IMR-90 (cell line): ENCODE results near the gene RAB9A. TPM values are rescaled to one million over a fixed set of nuclear protein-coding genes. Genes with fewer than 3 reads are reported as not detected.

ENCODE experiments used
- ATAC-seq: fragments of 200-7000 bp; cut with Tn5 transposase; 2 replicates; pipeline ENCODE4 v1.9.1; 2020; ENCODE audit warnings: low read depth, mild to moderate bottlenecking, moderate library complexity
- BruUV-seq: library from RNA; stranded (reverse); fragments of 400-500 nt; replicated peaks from 2 replicates; lab custom pipeline; 2021; lab: Mats Ljungman, UMichigan
- CTCF ChIA-PET: fragments of 300-600 bp; formaldehyde crosslinking; extraction: SDS; loops from one replicate; lab custom pipeline; 2021; ENCODE audit warnings: antibody characterized with exemption; lab: Yijun Ruan, JAX
- POLR2A ChIA-PET: fragments of 300-600 bp; sonication (Branson Sonifier 250); formaldehyde crosslinking; loops from one replicate; lab custom pipeline; 2022; ENCODE audit warnings: antibody characterized with exemption; ENCODE audit not compliant: unreplicated experiment; lab: Charles Lee
- DNase-seq: peaks from one replicate; pipeline ENCODE4 v3.0.0; 2013
- H2AFZ ChIP-seq: replicated peaks from 2 replicates; pipeline ENCODE3; 2013; ENCODE audit warnings: low read length, mild to moderate bottlenecking; ENCODE audit not compliant: poor library complexity
- H2AK5ac ChIP-seq: 2 replicates; pipeline ENCODE4 v1.6.1; 2013; ENCODE audit warnings: low read depth, low read length, inconsistent platforms
- H2AK9ac ChIP-seq: replicated peaks from 2 replicates; pipeline ENCODE3; 2013; ENCODE audit warnings: mild to moderate bottlenecking, low read depth, low read length, moderate library complexity; ENCODE audit not compliant: poor library complexity
- H2BK120ac ChIP-seq: 2 replicates; pipeline ENCODE4 v1.6.1; 2013; ENCODE audit warnings: low read depth, low read length, inconsistent platforms
- H2BK15ac ChIP-seq: 3 replicates; pipeline ENCODE4 v1.6.1; 2013; ENCODE audit warnings: low read depth, low read length, inconsistent platforms
- H2BK20ac ChIP-seq: 2 replicates; pipeline ENCODE4 v1.6.1; 2013; ENCODE audit warnings: low read depth, mild to moderate bottlenecking, inconsistent platforms, low read length, moderate library complexity
- H2BK5ac ChIP-seq: 2 replicates; pipeline ENCODE4 v1.6.1; 2013; ENCODE audit warnings: mild to moderate bottlenecking, low read depth, low read length, inconsistent platforms; ENCODE audit not compliant: poor library complexity, severe bottlenecking
- H3K14ac ChIP-seq: replicated peaks from 2 replicates; pipeline ENCODE4 v1.6.1; 2013; ENCODE audit warnings: low read depth, low read length, inconsistent platforms
- H3K18ac ChIP-seq: 2 replicates; pipeline ENCODE4 v1.6.1; 2013; ENCODE audit warnings: low read depth, low read length, control low read depth
- H3K23ac ChIP-seq: 2 replicates; pipeline ENCODE4 v1.6.1; 2013; ENCODE audit warnings: low read depth, low read length, inconsistent platforms
- H3K27ac ChIP-seq: 2 replicates; pipeline ENCODE4 v1.5.1; 2013; ENCODE audit warnings: mild to moderate bottlenecking, control low read depth, low read length; ENCODE audit not compliant: insufficient read depth
- H3K27me3 ChIP-seq: 2 replicates; pipeline ENCODE4 v1.6.1; 2013; ENCODE audit warnings: low read length; ENCODE audit not compliant: control insufficient read depth, insufficient read depth
- H3K36me3 ChIP-seq: 2 replicates; pipeline ENCODE4 v1.6.1; 2013; ENCODE audit warnings: low read length, mixed read lengths; ENCODE audit not compliant: control insufficient read depth, insufficient read depth
- H3K4ac ChIP-seq: 2 replicates; pipeline ENCODE4 v1.6.1; 2013; ENCODE audit warnings: low read depth, low read length, inconsistent platforms
- H3K4me1 ChIP-seq: 2 replicates; pipeline ENCODE4 v1.6.1; 2013; ENCODE audit warnings: low read length, mixed read lengths; ENCODE audit not compliant: control insufficient read depth, insufficient read depth
- H3K4me2 ChIP-seq: 2 replicates; pipeline ENCODE4 v1.6.1; 2013; ENCODE audit warnings: low read depth, mild to moderate bottlenecking, control low read depth, low read length, moderate library complexity
- H3K4me3 ChIP-seq: 2 replicates; pipeline ENCODE4 v1.5.1; 2013; ENCODE audit warnings: low read depth, mild to moderate bottlenecking, control low read depth, low read length, moderate library complexity; ENCODE audit not compliant: insufficient read depth
- H3K56ac ChIP-seq: 2 replicates; pipeline ENCODE4 v1.6.1; 2013; ENCODE audit warnings: low read length, inconsistent platforms; ENCODE audit not compliant: insufficient read depth; ENCODE audit errors: extremely low read depth
- H3K79me1 ChIP-seq, 2 experiments: 2 replicates each; pipeline ENCODE4 v1.6.1; 2013; ENCODE audit warnings: low read length in 2 of 2, inconsistent platforms in 1 of 2, low read depth in 1 of 2
- H3K9ac ChIP-seq: 2 replicates; pipeline ENCODE4 v1.6.1; 2013; ENCODE audit warnings: low read depth, low read length, control low read depth
- H3K9me1 ChIP-seq: 2 replicates; pipeline ENCODE4 v1.6.1; 2013; ENCODE audit warnings: low read length, inconsistent platforms; ENCODE audit not compliant: insufficient read depth
- H3K9me3 ChIP-seq: 2 replicates; pipeline ENCODE4 v1.6.1; 2013; ENCODE audit warnings: low read length; ENCODE audit not compliant: control insufficient read depth, insufficient read depth
- H4K20me1 ChIP-seq: 2 replicates; pipeline ENCODE4 v1.6.1; 2013; ENCODE audit warnings: low read length, inconsistent platforms; ENCODE audit not compliant: insufficient read depth
- H4K5ac ChIP-seq: 2 replicates; pipeline ENCODE4 v1.6.1; 2013; ENCODE audit warnings: mild to moderate bottlenecking, low read depth, low read length, control low read depth
- H4K8ac ChIP-seq, 2 experiments: 2 replicates each; pipeline ENCODE4 v1.6.1; 2013; ENCODE audit warnings: low read depth in 2 of 2, low read length in 2 of 2, control low read depth in 1 of 2, inconsistent platforms in 1 of 2
- H4K91ac ChIP-seq: 2 replicates; pipeline ENCODE4 v1.6.1; 2013; ENCODE audit warnings: low read depth, low read length, inconsistent platforms; ENCODE audit not compliant: insufficient read depth
- BHLHE40 ChIP-seq: fragments of 150-350 bp; IDR thresholded peaks from 2 replicates; pipeline ENCODE4 v1.6.1; 2016; ENCODE audit warnings: mild to moderate bottlenecking, low read depth, low read length
- CHD1 ChIP-seq: IDR thresholded peaks from 2 replicates; pipeline ENCODE4 v1.6.1; 2012; ENCODE audit warnings: low read depth, low read length, improper control_type of control experiment
- SMC3 ChIP-seq: fragments of 150-350 bp; IDR thresholded peaks from 2 replicates; pipeline ENCODE4 v1.6.1; 2016; ENCODE audit warnings: low read depth, mild to moderate bottlenecking, antibody characterized with exemption, low read length, moderate library complexity
- WGBS, 2 experiments: methylation state at CpG; one replicate each; pipeline versions ENCODE4 v1.1.5 to v1.1.7; 2013; ENCODE audit warnings: missing lambda C conversion rate in 2 of 2; ENCODE audit not compliant: insufficient read length in 1 of 2; ENCODE audit errors: extremely low coverage in 2 of 2; 5-methylcytosine and 5-hydroxymethylcytosine counted together
- dilution Hi-C: fragments of 300-500 bp; cut with HindIII; formaldehyde crosslinking; loops from one replicate; pipeline ENCODE4 v1.14.3; 2018; ENCODE audit warnings: low sequenced_read_pairs; ENCODE audit not compliant: unreplicated experiment
- in situ Hi-C: fragments of 300-500 bp; cut with MboI; formaldehyde crosslinking; loops from 3 replicates; pipeline ENCODE4 v1.14.3; 2019; ENCODE audit warnings: low sequenced_read_pairs, inconsistent platforms, mixed read lengths
- intact Hi-C: fragments of 100-400 bp; cut with micrococcal nuclease; formaldehyde crosslinking; loops from 2 replicates; pipeline ENCODE4 v1.10.0; 2022
- polyA plus RNA-seq, 3 experiments: library from polyadenylated mRNA; depleted of rRNA; stranded (reverse); fragments of >200 nt; gene quantifications; 2 replicates each; pipeline ENCODE4 v1.2.3, GENCODE V29; 2012; ENCODE audit warnings: low replicate concordance in 1 of 3
- total RNA-seq: library from RNA; depleted of rRNA; stranded (reverse); fragments of >200 nt; gene quantifications from 2 replicates; pipeline ENCODE4 v1.2.3, GENCODE V29; 2012
- TF ChIP-seq, protein P1 (sequence below): fragments of 150-350 bp; IDR thresholded peaks from 2 replicates; pipeline ENCODE4 v1.6.1; 2016; ENCODE audit warnings: low read depth, mild to moderate bottlenecking, low read length, moderate library complexity, borderline replicate concordance

RAB9A gene
- total and polyA plus RNA-seq, 2 of the 4 experiments (the other 2 are of a cell fraction): 15.8 to 22.3 TPM

DNA sequence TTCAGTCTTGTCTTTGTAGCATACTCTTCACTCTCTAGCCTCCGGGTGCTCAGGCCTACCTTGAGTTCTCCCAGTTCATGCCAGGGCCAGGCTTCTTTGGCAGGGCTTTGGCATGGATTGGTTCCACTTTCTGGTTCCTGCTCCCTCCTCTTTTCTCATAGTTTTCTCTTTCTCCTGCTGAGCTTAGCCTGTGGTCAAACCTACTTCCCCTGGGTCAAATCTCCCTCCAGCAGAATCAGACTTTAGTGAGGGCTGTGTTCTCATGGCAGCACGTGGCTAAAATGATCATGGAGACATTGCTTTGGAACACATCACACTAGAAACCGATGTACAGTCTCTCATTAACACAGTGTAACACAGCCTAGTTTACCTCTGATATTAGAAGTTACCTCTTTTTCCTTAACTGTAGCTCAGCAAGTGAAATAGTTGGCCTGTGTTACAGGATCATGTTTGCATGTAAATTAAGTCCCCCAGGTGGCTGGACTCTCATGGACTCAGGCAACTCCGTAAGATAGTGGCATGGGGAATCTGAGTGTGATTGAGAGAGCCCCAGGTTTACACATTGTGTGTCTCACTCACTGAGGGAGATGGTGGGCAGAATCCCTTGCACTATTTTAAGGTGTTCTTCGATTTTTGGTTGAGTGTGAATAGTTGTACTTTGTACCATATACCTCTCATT lies 13.3 kb downstream of the RAB9A start:
- Histone ChIP-seq H3K4ac (no peak overlapping the region), H3K56ac (no peak overlapping the region), H3K14ac (no peak overlapping the region), H4K8ac (no peak overlapping the region), H3K27me3 (no peaks in the 10 kb centered on the region), H2AFZ (no peak overlapping the region), H3K18ac (no peak overlapping the region), H2AK9ac (no peak overlapping the region), H3K4me1 (peaks cover 7% of the 10 kb centered on the region), H4K5ac (no peak overlapping the region), H2BK120ac (no peak overlapping the region), H4K20me1 (peaks cover 46% of the 10 kb centered on the region), H3K9me3 (no peaks in the 10 kb centered on the region), H3K9ac (no peak overlapping the region), H3K36me3 (peaks cover 10% of the 10 kb centered on the region; the same call in 1 of the 2 replicates), H2AK5ac (no peak overlapping the region), H3K9me1 (peaks cover 3% of the 10 kb centered on the region; the same call in 1 of the 2 replicates), H2BK5ac (no peak overlapping the region), H4K91ac (no peak overlapping the region), H3K27ac (no peak overlapping the region), H2BK20ac (no peak overlapping the region), H3K4me2 (no peak overlapping the region), H2BK15ac (no peak overlapping the region), H3K4me3 (no peak overlapping the region), H3K79me1 (peaks cover 17 to 41% of the 10 kb centered on the region in 2 experiments), H3K23ac (no peak overlapping the region)
- in situ Hi-C loops: no loop called here
- ChIA-PET CTCF (no interaction called here), POLR2A (no interaction called here)
- no TSS peak for BruUV-seq
- intact Hi-C loops: no loop called here
- dilution Hi-C loops: no loop called here
- no CpG with 5 or more reads among the region's 5 CpGs for WGBS, 2 experiments
- no peak for DNase-seq
- ATAC-seq: no peak
- no peak for TF ChIP-seq CHD1
- TF ChIP-seq BHLHE40: no peak
- TF ChIP-seq, protein P1, sequence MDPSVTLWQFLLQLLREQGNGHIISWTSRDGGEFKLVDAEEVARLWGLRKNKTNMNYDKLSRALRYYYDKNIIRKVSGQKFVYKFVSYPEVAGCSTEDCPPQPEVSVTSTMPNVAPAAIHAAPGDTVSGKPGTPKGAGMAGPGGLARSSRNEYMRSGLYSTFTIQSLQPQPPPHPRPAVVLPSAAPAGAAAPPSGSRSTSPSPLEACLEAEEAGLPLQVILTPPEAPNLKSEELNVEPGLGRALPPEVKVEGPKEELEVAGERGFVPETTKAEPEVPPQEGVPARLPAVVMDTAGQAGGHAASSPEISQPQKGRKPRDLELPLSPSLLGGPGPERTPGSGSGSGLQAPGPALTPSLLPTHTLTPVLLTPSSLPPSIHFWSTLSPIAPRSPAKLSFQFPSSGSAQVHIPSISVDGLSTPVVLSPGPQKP: no peak
- no peak for TF ChIP-seq SMC3
